LNCAP (cell line): ENCODE measurements around the gene WNT5A.

Experiments used
- CTCF ChIP-seq: fragments of 450-650 bp; IDR thresholded peaks from 2 replicates; pipeline ENCODE4 v1.5.1; 2017; ENCODE audit warnings: mild to moderate bottlenecking

WNT5A gene

GRCh38 chr3:55505102-55505501, 18.0 kb upstream of the WNT5A start:
- peak; percentile 32; the same call in 1 of the 2 replicates for TF ChIP-seq CTCF

- no peak for TF ChIP-seq CTCF
These were observed 14.8 kb upstream of the WNT5A start for GRCh38 chr3:55501905-55502304.

- no peak for TF ChIP-seq CTCF
These were observed 13.6 kb upstream of the WNT5A start for GRCh38 chr3:55500555-55501330.

- TF ChIP-seq CTCF = no peak
These were observed 11.4 kb upstream of the WNT5A start for GRCh38 chr3:55498520-55498919.

DNA sequence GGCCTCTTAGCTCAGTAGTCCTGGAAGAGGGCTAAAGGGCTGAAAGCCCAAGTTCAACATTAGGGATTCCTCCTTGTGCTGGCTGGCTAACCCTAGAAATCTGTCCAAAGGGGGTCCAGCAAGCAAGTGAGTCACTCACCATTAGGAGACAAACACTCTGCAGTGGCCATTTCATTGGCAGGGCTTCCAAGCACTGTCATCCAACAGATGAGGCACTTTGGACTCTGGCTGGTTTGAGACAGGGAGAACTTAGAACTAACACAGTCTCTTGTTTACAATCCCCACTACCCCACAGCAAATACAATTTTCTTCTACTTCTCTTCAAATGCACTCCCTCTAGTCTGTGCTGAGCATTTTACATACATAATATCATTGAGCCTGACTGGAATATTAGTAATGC, 10.1 kb upstream of the WNT5A start:
- no peak for TF ChIP-seq CTCF

GRCh38 chr3:55494976-55495375, 7.9 kb upstream of the WNT5A start:
- no peak for TF ChIP-seq CTCF

DNA sequence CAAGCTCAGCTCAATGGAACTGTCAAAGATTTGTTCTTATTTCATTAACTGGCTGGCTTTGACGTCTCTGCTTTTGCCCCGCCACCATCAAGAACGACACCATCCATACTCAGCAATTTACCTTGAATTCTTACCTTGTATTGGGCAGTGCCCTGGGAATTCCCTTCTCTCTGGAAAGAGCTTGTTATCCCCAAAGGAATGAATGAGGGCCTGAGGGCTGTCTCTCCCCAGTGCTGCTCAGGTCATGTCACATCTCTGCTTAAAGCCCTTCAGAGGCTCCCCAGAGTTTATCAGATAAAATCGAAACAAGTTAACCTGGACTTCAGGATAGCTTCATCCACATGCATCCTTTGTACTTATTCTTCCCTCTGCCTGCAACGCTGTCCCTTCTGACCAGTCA, 5.9 kb upstream of the WNT5A start:
- no peak for TF ChIP-seq CTCF
